ENCODE measurements around the gene NEAT1.

GRCh38 chr11:65440831-65441499, 18.4 kb downstream of the NEAT1 start:
- TF ChIP-seq POLR2AphosphoS5 (IDR thresholded peaks at IDR 0.05; ENCODE audit: low read depth, low read length) (peak; percentile 71; the same call in 1 of the 2 replicates), POLR2A (IDR thresholded peaks at IDR 0.05; ENCODE audit: low read depth, low read length) (peak; percentile 50; the same call in 1 of the 2 replicates), SPI1 (IDR thresholded peaks at IDR 0.05; ENCODE audit: low read depth, low read length) (peak; percentile 99), POU2F2 (IDR thresholded peaks at IDR 0.05; ENCODE audit: low read depth, low read length) (peak; percentile 63; the same call in 1 of the 2 replicates)

Data from GM12891 (cell line).